H9 (cell line): ENCODE results near the gene FTMT. TPM values are rescaled to one million over a fixed set of nuclear protein-coding genes. Genes with fewer than 3 reads are reported as not detected.

Source experiments
- DNase-seq: peaks from one replicate; pipeline ENCODE4 v3.0.0-alpha.2; 2017
- H2AFZ ChIP-seq: one replicate; pipeline ENCODE4 v1.6.1; 2013; ENCODE audit warnings: mild to moderate bottlenecking, low read length, control low read depth, moderate library complexity
- H2AK5ac ChIP-seq: 2 replicates; pipeline ENCODE4 v1.6.1; 2013; ENCODE audit warnings: low read length, control low read depth, mixed read lengths; ENCODE audit not compliant: insufficient read length
- H2BK120ac ChIP-seq: one replicate; pipeline ENCODE4 v1.6.1; 2013; ENCODE audit warnings: low read depth, mild to moderate bottlenecking, low read length, control low read depth, inconsistent platforms; ENCODE audit not compliant: poor library complexity, severe bottlenecking
- H2BK12ac ChIP-seq: 2 replicates; pipeline ENCODE4 v1.6.1; 2013; ENCODE audit warnings: low read length, control low read depth, mixed read lengths, low read depth; ENCODE audit not compliant: insufficient read length
- H2BK15ac ChIP-seq: 2 replicates; pipeline ENCODE4 v1.6.1; 2013; ENCODE audit warnings: low read depth, low read length, control low read depth
- H2BK20ac ChIP-seq: one replicate; pipeline ENCODE4 v1.6.1; 2013; ENCODE audit warnings: low read depth, mild to moderate bottlenecking, low read length, control low read depth, inconsistent platforms; ENCODE audit not compliant: poor library complexity, severe bottlenecking
- H2BK5ac ChIP-seq: 2 replicates; pipeline ENCODE4 v1.6.1; 2013; ENCODE audit warnings: low read length, control low read depth, mixed read lengths; ENCODE audit not compliant: insufficient read length
- H3K14ac ChIP-seq: 2 replicates; pipeline ENCODE4 v1.6.1; 2013; ENCODE audit warnings: low read length, control low read depth; ENCODE audit not compliant: insufficient read depth
- H3K18ac ChIP-seq: 2 replicates; pipeline ENCODE4 v1.6.1; 2013; ENCODE audit warnings: low read depth, mild to moderate bottlenecking, mixed read lengths, low read length, control low read depth; ENCODE audit not compliant: insufficient read length
- H3K23ac ChIP-seq: 2 replicates; pipeline ENCODE4 v1.6.1; 2013; ENCODE audit warnings: low read length, control low read depth, mixed read lengths, low read depth; ENCODE audit not compliant: insufficient read length
- H3K23me2 ChIP-seq: 2 replicates; pipeline ENCODE4 v1.6.1; 2013; ENCODE audit warnings: low read depth, mild to moderate bottlenecking, mixed read lengths, low read length, control low read depth; ENCODE audit not compliant: insufficient read length, poor library complexity, severe bottlenecking
- H3K27ac ChIP-seq: 2 replicates; pipeline ENCODE4 v1.5.1; 2013; ENCODE audit warnings: low read length, control low read depth, mixed read lengths, low read depth; ENCODE audit not compliant: insufficient read length
- H3K27me3 ChIP-seq: 2 replicates; pipeline ENCODE4 v1.6.1; 2013; ENCODE audit warnings: low read length, control low read depth, inconsistent platforms; ENCODE audit not compliant: insufficient read depth
- H3K4ac ChIP-seq: 2 replicates; pipeline ENCODE4 v1.6.1; 2013; ENCODE audit warnings: low read depth, mild to moderate bottlenecking, control low read depth, inconsistent platforms, low read length, moderate library complexity
- H3K4me1 ChIP-seq: 2 replicates; pipeline ENCODE4 v1.6.1; 2013; ENCODE audit warnings: low read length, control low read depth, inconsistent platforms; ENCODE audit not compliant: insufficient read depth
- H3K4me2 ChIP-seq: 2 replicates; pipeline ENCODE4 v1.6.1; 2013; ENCODE audit warnings: low read length, control low read depth, mixed read lengths; ENCODE audit not compliant: insufficient read length, insufficient read depth
- H3K56ac ChIP-seq: 2 replicates; pipeline ENCODE4 v1.6.1; 2013; ENCODE audit warnings: low read depth, mild to moderate bottlenecking, mixed read lengths, low read length, control low read depth; ENCODE audit not compliant: insufficient read length
- H3K79me1 ChIP-seq: 2 replicates; pipeline ENCODE4 v1.6.1; 2013; ENCODE audit warnings: low read depth, mild to moderate bottlenecking, moderate library complexity, low read length, control low read depth, inconsistent platforms; ENCODE audit not compliant: insufficient read depth, poor library complexity, severe bottlenecking
- H3K79me2 ChIP-seq: 2 replicates; pipeline ENCODE4 v1.6.1; 2013; ENCODE audit warnings: low read length, control low read depth, inconsistent platforms; ENCODE audit not compliant: insufficient read depth
- H3K9ac ChIP-seq: 2 replicates; pipeline ENCODE4 v1.6.1; 2013; ENCODE audit warnings: low read length, control low read depth, mixed read lengths; ENCODE audit not compliant: insufficient read length; ENCODE audit errors: extremely low read depth
- H3K9me3 ChIP-seq: one replicate; pipeline ENCODE4 v1.6.1; 2013; ENCODE audit warnings: low read depth, low read length, inconsistent platforms; ENCODE audit not compliant: control insufficient read depth
- H3T11ph ChIP-seq: one replicate; pipeline ENCODE4 v1.6.1; 2013; ENCODE audit warnings: mild to moderate bottlenecking, low read length, control low read depth, inconsistent platforms
- H4K20me1 ChIP-seq: one replicate; pipeline ENCODE4 v1.6.1; 2013; ENCODE audit not compliant: control insufficient read depth, insufficient read length, insufficient read depth
- H4K5ac ChIP-seq: 2 replicates; pipeline ENCODE4 v1.6.1; 2013; ENCODE audit warnings: low read depth, mild to moderate bottlenecking, mixed read lengths, low read length, control low read depth; ENCODE audit not compliant: insufficient read length
- H4K8ac ChIP-seq: replicated peaks from 2 replicates; pipeline ENCODE4 v1.6.1; 2013; ENCODE audit warnings: low read length, control low read depth, mixed read lengths, low read depth; ENCODE audit not compliant: insufficient read length
- H4K91ac ChIP-seq: 2 replicates; pipeline ENCODE4 v1.6.1; 2013; ENCODE audit warnings: low read depth, mild to moderate bottlenecking, moderate library complexity, mixed read lengths, low read length, control low read depth; ENCODE audit not compliant: insufficient read length
- H3K27ac Mint-ChIP-seq, 3 experiments: 2 replicates in 2 of 3; 3 replicates in 1 of 3; pipeline ENCODE4 v1.8.0; 2020 to 2021; ENCODE audit warnings: mixed read lengths in 3 of 3, mild to moderate bottlenecking in 1 of 3, moderate library complexity in 1 of 3
- H3K27me3 Mint-ChIP-seq: 2 replicates; pipeline ENCODE4 v1.8.0; 2021; ENCODE audit warnings: low read depth, mild to moderate bottlenecking, moderate library complexity, mixed read lengths
- H3K36me3 Mint-ChIP-seq, 3 experiments: 2 replicates in 2 of 3; 3 replicates in 1 of 3; pipeline ENCODE4 v1.8.0; 2020 to 2021; ENCODE audit warnings: low read depth in 3 of 3, mixed read lengths in 3 of 3; ENCODE audit not compliant: insufficient read depth in 1 of 3
- H3K4me1 Mint-ChIP-seq, 2 experiments: 2 replicates each; pipeline ENCODE4 v1.8.0; 2020; ENCODE audit warnings: mixed read lengths in 2 of 2
- H3K4me3 Mint-ChIP-seq, 2 experiments: 2 replicates in 1 of 2; 3 replicates in 1 of 2; pipeline ENCODE4 v1.8.0; 2020 to 2021; ENCODE audit warnings: mild to moderate bottlenecking in 2 of 2, mixed read lengths in 2 of 2, moderate library complexity in 1 of 2
- H3K9me3 Mint-ChIP-seq, 2 experiments: 2 replicates in 1 of 2; 3 replicates in 1 of 2; pipeline ENCODE4 v1.8.0; 2020; ENCODE audit warnings: mild to moderate bottlenecking in 2 of 2, mixed read lengths in 2 of 2, moderate library complexity in 1 of 2
- WGBS: extraction: QIAGEN DNeasy Blood & Tissue Kit; methylation state at CpG from one replicate; pipeline ENCODE4 v1.1.7; 2013; ENCODE audit warnings: missing lambda C conversion rate, low lambda C conversion rate, mixed read lengths; ENCODE audit not compliant: insufficient read length; ENCODE audit errors: extremely low coverage; 5-methylcytosine and 5-hydroxymethylcytosine counted together
- total RNA-seq: library from RNA; stranded (reverse); gene quantifications from 2 replicates; pipeline ENCODE4 v1.2.1, GENCODE V29; 2021
- TF ChIP-seq, protein P1 (sequence below): fragments of 200-600 bp; sonication (generic); conservative IDR thresholded peaks from 3 replicates; pipeline ENCODE4 v1.8.0; 2021; ENCODE audit warnings: antibody characterized with exemption, mild to moderate bottlenecking

Gene FTMT
- total RNA-seq, 1 experiment from 2014 or later, result not detected

GRCh38 chr5:121890297-121890858 is 38.7 kb downstream of the FTMT start:
- Mint-ChIP-seq H3K27me3 (no peaks in the 10 kb centered on the region; the same call in 1 of the 2 replicates), H3K36me3 (no peaks in the 10 kb centered on the region), H3K27ac (no peak overlapping the region), H3K9me3 (peaks cover 2 to 3% of the 10 kb centered on the region in 2 experiments; a peak in 2 of 5 replicates), H3K4me1 (no peaks in the 10 kb centered on the region), H3K4me3 (no peak overlapping the region)
- Histone ChIP-seq H2BK12ac (no peak overlapping the region), H3K23ac (no peak overlapping the region), H2BK5ac (no peak overlapping the region), H2BK15ac (no peak overlapping the region), H2BK20ac (no peak overlapping the region), H3K4me2 (no peak overlapping the region), H3K56ac (no peak overlapping the region), H2AK5ac (no peak overlapping the region), H4K20me1 (no peaks in the 10 kb centered on the region), H3K9me3 (no peaks in the 10 kb centered on the region), H4K5ac (no peak overlapping the region), H3K23me2 (no peaks in the 10 kb centered on the region), H3K4ac (no peak overlapping the region), H2AFZ (no peak overlapping the region), H3K27me3 (no peaks in the 10 kb centered on the region), H3K79me2 (no peaks in the 10 kb centered on the region), H4K91ac (no peak overlapping the region), H3K4me1 (no peaks in the 10 kb centered on the region), H3T11ph (no peak overlapping the region), H3K27ac (no peak overlapping the region), H3K79me1 (no peaks in the 10 kb centered on the region), H3K9ac (no peak overlapping the region), H2BK120ac (no peak overlapping the region), H3K18ac (no peak overlapping the region), H4K8ac (no peak overlapping the region), H3K14ac (no peak overlapping the region)
- no CpG with 5 or more reads among the region's 11 CpGs for WGBS
- TF ChIP-seq, protein P1, sequence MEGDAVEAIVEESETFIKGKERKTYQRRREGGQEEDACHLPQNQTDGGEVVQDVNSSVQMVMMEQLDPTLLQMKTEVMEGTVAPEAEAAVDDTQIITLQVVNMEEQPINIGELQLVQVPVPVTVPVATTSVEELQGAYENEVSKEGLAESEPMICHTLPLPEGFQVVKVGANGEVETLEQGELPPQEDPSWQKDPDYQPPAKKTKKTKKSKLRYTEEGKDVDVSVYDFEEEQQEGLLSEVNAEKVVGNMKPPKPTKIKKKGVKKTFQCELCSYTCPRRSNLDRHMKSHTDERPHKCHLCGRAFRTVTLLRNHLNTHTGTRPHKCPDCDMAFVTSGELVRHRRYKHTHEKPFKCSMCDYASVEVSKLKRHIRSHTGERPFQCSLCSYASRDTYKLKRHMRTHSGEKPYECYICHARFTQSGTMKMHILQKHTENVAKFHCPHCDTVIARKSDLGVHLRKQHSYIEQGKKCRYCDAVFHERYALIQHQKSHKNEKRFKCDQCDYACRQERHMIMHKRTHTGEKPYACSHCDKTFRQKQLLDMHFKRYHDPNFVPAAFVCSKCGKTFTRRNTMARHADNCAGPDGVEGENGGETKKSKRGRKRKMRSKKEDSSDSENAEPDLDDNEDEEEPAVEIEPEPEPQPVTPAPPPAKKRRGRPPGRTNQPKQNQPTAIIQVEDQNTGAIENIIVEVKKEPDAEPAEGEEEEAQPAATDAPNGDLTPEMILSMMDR, result peak; percentile 23; the same call in 1 of the 3 replicates
- DNase-seq, result peak; percentile 53
